ENCODE results near the gene SLC12A3. TPM values are rescaled to one million over a fixed set of nuclear protein-coding genes. Genes with fewer than 3 reads are reported as not detected.

The SLC12A3 gene
- total RNA-seq, 6 donors from 2014 or later, result 0.06 to 0.61 TPM; not detected in 4

- TF ChIP-seq POLR2AphosphoS5 (IDR thresholded peaks at IDR 0.05), result no peak
- TF ChIP-seq POLR2A (IDR thresholded peaks at IDR 0.05), result no peak
- no peak for TF ChIP-seq CTCF (IDR thresholded peaks at IDR 0.05)
- no peak for TF ChIP-seq EP300 (IDR thresholded peaks at IDR 0.05)
- DNase-seq (no peak), ATAC-seq (ENCODE audit: low FRiP score in 2 of 2) (no peak)
- WGBS, 2 donors, result 91 to 98% methylated on average over 7 to 8 of the region's 8 CpGs
- Histone ChIP-seq H3K4me3 (no peak overlapping the region), H3K9me3 (no peaks in the 10 kb centered on the region), H3K4me1 (no peaks in the 10 kb centered on the region), H3K27me3 (no peaks in the 10 kb centered on the region), H3K27ac (no peak overlapping the region), H3K36me3 (no peaks in the 10 kb centered on the region)
These were observed 13.4 kb downstream of the SLC12A3 start for GRCh38 chr16:56878282-56878854.

- Histone ChIP-seq H3K4me3 (no peak overlapping the region), H3K36me3 (no peaks in the 10 kb centered on the region), H3K27me3 (no peaks in the 10 kb centered on the region), H3K9me3 (no peaks in the 10 kb centered on the region), H3K27ac (no peak overlapping the region), H3K4me1 (no peaks in the 10 kb centered on the region)
- no peak for DNase-seq
- ATAC-seq (ENCODE audit: low FRiP score in 2 of 2), result no peak
- 89 to 96% methylated on average over 5 to 9 of the region's 9 CpGs for WGBS, 2 donors
- no peak for TF ChIP-seq POLR2A (IDR thresholded peaks at IDR 0.05)
- TF ChIP-seq CTCF (IDR thresholded peaks at IDR 0.05), result no peak
- TF ChIP-seq EP300 (IDR thresholded peaks at IDR 0.05), result no peak
- TF ChIP-seq POLR2AphosphoS5 (IDR thresholded peaks at IDR 0.05), result no peak
These were observed 14.3 kb downstream of the SLC12A3 start for GRCh38 chr16:56879276-56879675.

GRCh38 chr16:56880176-56880575 is 15.2 kb downstream of the SLC12A3 start:
- WGBS, 2 donors, result 91 to 100% methylated on average over 1 to 12 of the region's 12 CpGs
- H3K9me3 ChIP-seq, result no peaks in the 10 kb centered on the region

GRCh38 chr16:56880685-56881084 is 15.7 kb downstream of the SLC12A3 start:
- H3K4me1 ChIP-seq, result no peaks in the 10 kb centered on the region
- WGBS, 2 donors, result 83 to 93% methylated on average over 4 of the region's 4 CpGs
- no peaks in the 10 kb centered on the region for H3K9me3 ChIP-seq
- no peaks in the 10 kb centered on the region for H3K36me3 ChIP-seq
- no peaks in the 10 kb centered on the region for H3K27me3 ChIP-seq
- TF ChIP-seq CTCF (IDR thresholded peaks at IDR 0.05), result no peak
- no peak for TF ChIP-seq POLR2AphosphoS5 (IDR thresholded peaks at IDR 0.05)
- no peak for TF ChIP-seq EP300 (IDR thresholded peaks at IDR 0.05)
- TF ChIP-seq POLR2A (IDR thresholded peaks at IDR 0.05), result no peak
- DNase-seq, result no peak
- H3K27ac ChIP-seq, result no peak overlapping the region
- no peak for ATAC-seq (ENCODE audit: low FRiP score in 2 of 2)
- H3K4me3 ChIP-seq, result no peak overlapping the region

More at GRCh38 chr16:56880176-56880575, 15.2 kb downstream of the SLC12A3 start:
- TF ChIP-seq EP300 (IDR thresholded peaks at IDR 0.05), result no peak
- no peak for TF ChIP-seq POLR2AphosphoS5 (IDR thresholded peaks at IDR 0.05)
- TF ChIP-seq POLR2A (IDR thresholded peaks at IDR 0.05), result no peak
- no peak for TF ChIP-seq CTCF (IDR thresholded peaks at IDR 0.05)
- H3K27me3 ChIP-seq, result no peaks in the 10 kb centered on the region
- H3K4me3 ChIP-seq, result no peak overlapping the region
- ATAC-seq (ENCODE audit: low FRiP score in 2 of 2), result no peak
- no peak overlapping the region for H3K27ac ChIP-seq
- no peaks in the 10 kb centered on the region for H3K36me3 ChIP-seq
- DNase-seq, result peak in 1 of 2 donors; percentile 52
- H3K4me1 ChIP-seq, result no peaks in the 10 kb centered on the region
